ENCODE measurements around the gene GALNT6. TPM values are rescaled to one million over a fixed set of nuclear protein-coding genes. Genes with fewer than 3 reads are reported as not detected.

The GALNT6 gene
- total and polyA plus RNA-seq, 2 of the 13 experiments (the other 11 are each of a cell fraction or from before 2014, with no cell fraction given) = 1.0 to 1.1 TPM

DNA sequence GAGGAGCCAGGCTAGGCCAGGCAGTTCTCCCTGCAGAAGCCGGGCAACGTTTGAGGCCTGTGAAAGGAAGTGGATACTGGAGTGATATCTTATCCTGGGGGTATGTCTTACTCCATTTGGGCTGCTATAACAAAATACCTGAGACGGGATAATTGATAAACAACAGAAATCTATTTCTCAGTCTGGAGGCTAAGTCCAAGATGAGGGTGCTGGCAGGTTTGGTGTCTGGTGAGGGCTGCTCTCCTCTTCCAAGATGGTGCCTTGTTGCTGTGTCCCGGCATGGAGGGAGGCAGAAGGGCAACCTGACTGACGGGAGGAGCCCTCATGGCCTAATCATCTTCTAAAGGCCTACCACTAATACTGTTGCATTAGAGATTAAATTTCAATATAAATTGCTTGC is 15.7 kb upstream of the GALNT6 start (continued):
- TF ChIP-seq, protein P1, sequence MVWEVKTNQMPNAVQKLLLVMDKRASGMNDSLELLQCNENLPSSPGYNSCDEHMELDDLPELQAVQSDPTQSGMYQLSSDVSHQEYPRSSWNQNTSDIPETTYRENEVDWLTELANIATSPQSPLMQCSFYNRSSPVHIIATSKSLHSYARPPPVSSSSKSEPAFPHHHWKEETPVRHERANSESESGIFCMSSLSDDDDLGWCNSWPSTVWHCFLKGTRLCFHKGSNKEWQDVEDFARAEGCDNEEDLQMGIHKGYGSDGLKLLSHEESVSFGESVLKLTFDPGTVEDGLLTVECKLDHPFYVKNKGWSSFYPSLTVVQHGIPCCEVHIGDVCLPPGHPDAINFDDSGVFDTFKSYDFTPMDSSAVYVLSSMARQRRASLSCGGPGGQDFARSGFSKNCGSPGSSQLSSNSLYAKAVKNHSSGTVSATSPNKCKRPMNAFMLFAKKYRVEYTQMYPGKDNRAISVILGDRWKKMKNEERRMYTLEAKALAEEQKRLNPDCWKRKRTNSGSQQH (CRISPR knock-in tag; IDR thresholded peaks at IDR 0.05; ENCODE audit: low read depth) = no peak
- no peak for TF ChIP-seq ZNF546 (CRISPR knock-in tag; conservative IDR thresholded peaks at IDR 0.05)
- TF ChIP-seq NR3C1 (CRISPR knock-in tag; IDR thresholded peaks at IDR 0.05) = no peak
- no peak for TF ChIP-seq ATF3 (CRISPR knock-in tag; IDR thresholded peaks at IDR 0.05)
- no peak for TF ChIP-seq NFATC3 (CRISPR knock-in tag; IDR thresholded peaks at IDR 0.05)
- TF ChIP-seq PBX3 (CRISPR knock-in tag; IDR thresholded peaks at IDR 0.05; ENCODE audit: borderline replicate concordance) = no peak
- TF ChIP-seq ZFP90 (CRISPR knock-in tag; IDR thresholded peaks at IDR 0.05; ENCODE audit: borderline replicate concordance) = no peak
- TF ChIP-seq ZBTB44 (CRISPR knock-in tag; IDR thresholded peaks at IDR 0.05) = no peak
- no peak for TF ChIP-seq HOXA9 (CRISPR knock-in tag; IDR thresholded peaks at IDR 0.05; ENCODE audit: borderline replicate concordance)

- no peak overlapping the region for H3K9ac ChIP-seq (ENCODE audit: insufficient read depth, low read depth, low read length)
- DNase-seq (ENCODE audit: low spot score) (no peak), FAIRE-seq (no peak), ATAC-seq (no peak)
- no peaks in the 10 kb centered on the region for H3K36me3 ChIP-seq (replicated peaks in 1 of 2; ENCODE audit: control insufficient read depth in 1 of 2, insufficient read depth in 2 of 2, low read length in 2 of 2)
- H3K4me1 ChIP-seq (ENCODE audit: insufficient read depth, low read length) = no peaks in the 10 kb centered on the region
- H2AFZ ChIP-seq (ENCODE audit: low read length) = no peak overlapping the region
- no peak overlapping the region for H3K27ac ChIP-seq (ENCODE audit: extremely low read length, insufficient read depth, low read length)
- ChIA-PET CTCF (ENCODE audit: low intra/inter-chr PET ratio, low total read pairs) (no interaction called here), POLR2A (no interaction called here)
- intact Hi-C loops (cut with micrococcal nuclease; ENCODE audit: unreplicated experiment) (no loop called here), in situ Hi-C loops (cut with HindIII; ENCODE audit: extremely low pct_ligation_motif_present, low pct_unique_long_range_greater_than_20kb) (no loop called here)
- H3K9me3 ChIP-seq (ENCODE audit: low read length) = no peaks in the 10 kb centered on the region
- no peaks in the 10 kb centered on the region for H3K79me2 ChIP-seq (ENCODE audit: insufficient read depth, low read length)
- no peak overlapping the region for H3K4me3 ChIP-seq (replicated peaks in 1 of 3; ENCODE audit: insufficient read depth in 1 of 3, low read depth in 2 of 3, low read length in 3 of 3)
- no peaks in the 10 kb centered on the region for H4K20me1 ChIP-seq (ENCODE audit: insufficient read depth, low read length)
- H3K4me2 ChIP-seq (ENCODE audit: low read depth, low read length) = no peak overlapping the region
- BruUV-seq (replicated peaks) = no TSS peak
- 1% methylated on average over 3 of the region's 3 CpGs for WGBS (ENCODE audit: low lambda C conversion rate)
- no peaks in the 10 kb centered on the region for H3K27me3 ChIP-seq (ENCODE audit: control insufficient read depth in 1 of 2, insufficient read depth in 2 of 2, low read length in 2 of 2)
- TF ChIP-seq RBAK (CRISPR knock-in tag; IDR thresholded peaks at IDR 0.05) = no peak
- no peak for TF ChIP-seq RNF219 (CRISPR knock-in tag; IDR thresholded peaks at IDR 0.05)
- TF ChIP-seq KLF11 (CRISPR knock-in tag; IDR thresholded peaks at IDR 0.05) = no peak
- TF ChIP-seq ATAD3A (CRISPR knock-in tag; IDR thresholded peaks at IDR 0.05) = no peak
- TF ChIP-seq, protein P2, sequence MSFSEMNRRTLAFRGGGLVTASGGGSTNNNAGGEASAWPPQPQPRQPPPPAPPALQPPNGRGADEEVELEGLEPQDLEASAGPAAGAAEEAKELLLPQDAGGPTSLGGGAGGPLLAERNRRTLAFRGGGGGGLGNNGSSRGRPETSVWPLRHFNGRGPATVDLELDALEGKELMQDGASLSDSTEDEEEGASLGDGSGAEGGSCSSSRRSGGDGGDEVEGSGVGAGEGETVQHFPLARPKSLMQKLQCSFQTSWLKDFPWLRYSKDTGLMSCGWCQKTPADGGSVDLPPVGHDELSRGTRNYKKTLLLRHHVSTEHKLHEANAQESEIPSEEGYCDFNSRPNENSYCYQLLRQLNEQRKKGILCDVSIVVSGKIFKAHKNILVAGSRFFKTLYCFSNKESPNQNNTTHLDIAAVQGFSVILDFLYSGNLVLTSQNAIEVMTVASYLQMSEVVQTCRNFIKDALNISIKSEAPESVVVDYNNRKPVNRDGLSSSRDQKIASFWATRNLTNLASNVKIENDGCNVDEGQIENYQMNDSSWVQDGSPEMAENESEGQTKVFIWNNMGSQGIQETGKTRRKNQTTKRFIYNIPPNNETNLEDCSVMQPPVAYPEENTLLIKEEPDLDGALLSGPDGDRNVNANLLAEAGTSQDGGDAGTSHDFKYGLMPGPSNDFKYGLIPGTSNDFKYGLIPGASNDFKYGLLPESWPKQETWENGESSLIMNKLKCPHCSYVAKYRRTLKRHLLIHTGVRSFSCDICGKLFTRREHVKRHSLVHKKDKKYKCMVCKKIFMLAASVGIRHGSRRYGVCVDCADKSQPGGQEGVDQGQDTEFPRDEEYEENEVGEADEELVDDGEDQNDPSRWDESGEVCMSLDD (CRISPR knock-in tag; IDR thresholded peaks at IDR 0.05; ENCODE audit: borderline replicate concordance) = no peak
Measured at GRCh38 chr12:51406290-51406689, 15.1 kb upstream of the GALNT6 start.

Measured in HepG2 (cell line).